Measurements from ENCODE around the gene FITM1. TPM values are rescaled to one million over a fixed set of nuclear protein-coding genes. Genes with fewer than 3 reads are reported as not detected.

The FITM1 gene
- total and polyA plus RNA-seq, 2 experiments from 2014 or later, result 0.53 TPM; not detected in 1

- H3K9me2 ChIP-seq (ENCODE audit: insufficient read depth), result no peaks in the 10 kb centered on the region
- H3K4me1 Mint-ChIP-seq, result peaks cover 32% of the 10 kb centered on the region
- H3K4me3 Mint-ChIP-seq, result no peak overlapping the region
- H3K27me3 Mint-ChIP-seq (ENCODE audit: insufficient read depth, low read depth, poor library complexity), result peaks cover 14% of the 10 kb centered on the region
- H3K9me3 Mint-ChIP-seq, result no peaks in the 10 kb centered on the region
- H3F3A ChIP-seq (replicated peaks; ENCODE audit: low read depth), result peaks cover 27% of the 10 kb centered on the region
- DNase-seq (ENCODE audit: low spot score), result no peak
- ATAC-seq, result no peak
- no peak overlapping the region for H3K4me2 ChIP-seq
- H3K79me2 ChIP-seq (replicated peaks; ENCODE audit: insufficient read depth), result 0 out of 2 replicates have a peak, but pooled peaks cover under 1% of the 10 kb centered on the region
- no peaks in the 10 kb centered on the region for H3K27me3 ChIP-seq (ENCODE audit: insufficient read depth)
- H3K36me3 ChIP-seq (ENCODE audit: insufficient read depth), result 0 out of 2 replicates have a peak, but pooled peaks cover 6% of the 10 kb centered on the region
- peaks cover 15% of the 10 kb centered on the region for H3K36me3 Mint-ChIP-seq (ENCODE audit: low read depth)
- H2AFZ ChIP-seq, result no peak overlapping the region
- H3K27ac ChIP-seq (ENCODE audit: low read depth), result no peak overlapping the region
- no peaks in the 10 kb centered on the region for H4K20me1 ChIP-seq (replicated peaks; ENCODE audit: insufficient read depth)
- TF ChIP-seq NANOG (IDR thresholded peaks at IDR 0.05; ENCODE audit: borderline replicate concordance) (no peak), STAT1 (IDR thresholded peaks at IDR 0.05; ENCODE audit: unreplicated experiment) (no peak), CREB1 (CRISPR knock-in tag; IDR thresholded peaks at IDR 0.05; ENCODE audit: low read depth) (no peak), ETS1 (IDR thresholded peaks at IDR 0.05) (no peak), REST (IDR thresholded peaks at IDR 0.05; ENCODE audit: unreplicated experiment) (no peak), JUNB (IDR thresholded peaks at IDR 0.05; ENCODE audit: unreplicated experiment) (no peak), POLR2AphosphoS5 (IDR thresholded peaks at IDR 0.05; ENCODE audit: low read depth) (no peak), ZNF331 (CRISPR knock-in tag; IDR thresholded peaks at IDR 0.05; ENCODE audit: low read depth) (no peak)
- H3K4me1 ChIP-seq (ENCODE audit: insufficient read depth), result peaks cover 17% of the 10 kb centered on the region
- no peak overlapping the region for H3K27ac Mint-ChIP-seq
- H3K4me3 ChIP-seq, result no peak overlapping the region
Observed at GRCh38 chr14:24133735-24134134, 3.3 kb downstream of the FITM1 start.

GRCh38 chr14:24135584-24135833 lies 5.0 kb downstream of the FITM1 start:
- H3K27ac Mint-ChIP-seq, result peak overlapping the region; percentile 10; the same call in 1 of the 2 replicates
- no peak for ATAC-seq
- peak overlapping the region; percentile 84; the same call in 1 of the 2 replicates for H3K27ac ChIP-seq (ENCODE audit: low read depth)
- TF ChIP-seq CREB1 (CRISPR knock-in tag; IDR thresholded peaks at IDR 0.05; ENCODE audit: low read depth) (no peak), ZNF331 (CRISPR knock-in tag; IDR thresholded peaks at IDR 0.05; ENCODE audit: low read depth) (no peak), JUNB (IDR thresholded peaks at IDR 0.05; ENCODE audit: unreplicated experiment) (no peak), ZNF462 (CRISPR knock-in tag; IDR thresholded peaks at IDR 0.05) (no peak)

More at GRCh38 chr14:24135584-24135833, 5.0 kb downstream of the FITM1 start:
- Histone ChIP-seq H2AFZ (peak overlapping the region; percentile 97), H3K4me2 (peak overlapping the region; percentile 87), H3K27me3 (ENCODE audit: insufficient read depth) (no peaks in the 10 kb centered on the region), H3F3A (replicated peaks; ENCODE audit: low read depth) (peaks cover 29% of the 10 kb centered on the region), H3K4me3 (peak overlapping the region; percentile 96), H3K36me3 (ENCODE audit: insufficient read depth) (peaks cover 14% of the 10 kb centered on the region; the same call in 1 of the 2 replicates), H3K9me2 (ENCODE audit: insufficient read depth) (no peaks in the 10 kb centered on the region), H3K79me2 (replicated peaks; ENCODE audit: insufficient read depth) (peaks cover 16% of the 10 kb centered on the region), H3K4me1 (ENCODE audit: insufficient read depth) (peaks cover 22% of the 10 kb centered on the region), H4K20me1 (replicated peaks; ENCODE audit: insufficient read depth) (peaks cover 9% of the 10 kb centered on the region)
- Mint-ChIP-seq H3K4me3 (peak overlapping the region; percentile 79), H3K27me3 (ENCODE audit: insufficient read depth, low read depth, poor library complexity) (peaks cover 21% of the 10 kb centered on the region), H3K4me1 (peaks cover 46% of the 10 kb centered on the region), H3K9me3 (no peaks in the 10 kb centered on the region), H3K36me3 (ENCODE audit: low read depth) (peaks cover 33% of the 10 kb centered on the region)
- no peak for DNase-seq (ENCODE audit: low spot score)
